Measurements from ENCODE around the gene C19orf25. TPM values are rescaled to one million over a fixed set of nuclear protein-coding genes. Genes with fewer than 3 reads are reported as not detected.

The C19orf25 gene
- total RNA-seq, 4 donors from 2014 or later, result 35.5 to 68.5 (median 61.9) TPM

GRCh38 chr19:1514295-1514661 is 35.3 kb upstream of the C19orf25 start:
- Histone ChIP-seq H3K9me3 (no peaks in the 10 kb centered on the region), H3K27ac (no peak overlapping the region), H3K4me1 (peaks cover 0 to 36% (median 7%) of the 10 kb centered on the region in 4 donors), H3K36me3 (no peaks in the 10 kb centered on the region), H3K27me3 (peaks cover 0 to 12% of the 10 kb centered on the region in 2 donors), H3K4me3 (no peak overlapping the region)
- DNase-seq, result no peak
- no peak for TF ChIP-seq POLR2A (IDR thresholded peaks at IDR 0.05)

GRCh38 chr19:1513499-1514294 is 34.7 kb upstream of the C19orf25 start:
- H3K27ac ChIP-seq, result peak overlapping the region; percentile 25 to 88 (median 72)
- TF ChIP-seq CTCF (IDR thresholded peaks at IDR 0.05), result peak; percentile 20 to 83 (median 72)
- no peak for TF ChIP-seq POLR2A (IDR thresholded peaks at IDR 0.05)
- peaks cover 0 to 12% of the 10 kb centered on the region in 2 donors for H3K27me3 ChIP-seq
- DNase-seq, result peak in 2 of 3 donors; percentile 75 to 79
- peaks cover 0 to 36% (median 7%) of the 10 kb centered on the region in 4 donors for H3K4me1 ChIP-seq
- peak overlapping the region; percentile 36 to 93 (median 66) for H3K4me3 ChIP-seq
- peaks cover 0 to 2% (median 0%) of the 10 kb centered on the region in 4 donors for H3K9me3 ChIP-seq
- no peaks in the 10 kb centered on the region for H3K36me3 ChIP-seq

GRCh38 chr19:1512671-1513498 is 33.9 kb upstream of the C19orf25 start, which contains the start of gene ADAMTSL5:
ADAMTSL5 (minus strand) TSS chr19:1513019; CDS start chr19:1510943, 2,076 bp downstream.
- H3K4me3 ChIP-seq, result peak within 1 kb of the TSS; percentile 36 to 93 (median 66)
- DNase-seq, result peak; percentile 42 to 88 (median 86)

GRCh38 chr19:1511318-1512317 is 32.6 kb upstream of the C19orf25 start:
- Histone ChIP-seq H3K4me1 (peaks cover 3 to 47% (median 9%) of the 10 kb centered on the region in 4 donors), H3K4me3 (peak overlapping the region in 3 of 4 donors; percentile 36 to 93 (median 79)), H3K36me3 (no peaks in the 10 kb centered on the region), H3K27me3 (peaks cover 0 to 12% of the 10 kb centered on the region in 2 donors), H3K27ac (peak overlapping the region in 1 of 4 donors; percentile 88), H3K9me3 (peaks cover 0 to 8% (median 0%) of the 10 kb centered on the region in 4 donors)
- no peak for DNase-seq
- TF ChIP-seq CTCF (IDR thresholded peaks at IDR 0.05) (no peak), POLR2A (IDR thresholded peaks at IDR 0.05) (no peak)

More at GRCh38 chr19:1512671-1513498, 33.9 kb upstream of the C19orf25 start, which contains the start of gene ADAMTSL5:
- H3K27me3 ChIP-seq, result peaks cover 0 to 12% of the 10 kb centered on the region in 2 donors
- peak within 1 kb of the TSS; percentile 25 to 88 (median 72) for H3K27ac ChIP-seq
- H3K36me3 ChIP-seq, result no peaks in the 10 kb centered on the region
- TF ChIP-seq CTCF (IDR thresholded peaks at IDR 0.05) (peak in 3 of 6 experiments; percentile 52 to 71 (median 53)), POLR2A (IDR thresholded peaks at IDR 0.05) (peak; percentile 68 to 77)
- H3K4me1 ChIP-seq, result peaks cover 0 to 41% (median 7%) of the 10 kb centered on the region in 4 donors
- H3K9me3 ChIP-seq, result peaks cover 0 to 8% (median 0%) of the 10 kb centered on the region in 4 donors

- H3K36me3 ChIP-seq, result no peaks in the 10 kb centered on the region
- peaks cover 0 to 12% of the 10 kb centered on the region in 2 donors for H3K27me3 ChIP-seq
- TF ChIP-seq POLR2A (IDR thresholded peaks at IDR 0.05) (no peak), CTCF (IDR thresholded peaks at IDR 0.05) (no peak)
- peaks cover 3 to 47% (median 9%) of the 10 kb centered on the region in 4 donors for H3K4me1 ChIP-seq
- peak overlapping the region in 1 of 4 donors; percentile 21 for H3K27ac ChIP-seq
- no peak overlapping the region for H3K4me3 ChIP-seq
- no peak for DNase-seq
- peaks cover 0 to 8% (median 0%) of the 10 kb centered on the region in 4 donors for H3K9me3 ChIP-seq
These were observed 31.8 kb upstream of the C19orf25 start for GRCh38 chr19:1510807-1511206.

Data from Peyer's patch (tissue), 4 donors.